Adrenal gland (tissue), 12 donors: ENCODE measurements around the gene AFAP1. TPM values are rescaled to one million over a fixed set of nuclear protein-coding genes. Genes with fewer than 3 reads are reported as not detected.

Experiments
- DNase-seq, 7 donors: peaks; one replicate each; pipeline ENCODE4 v3.0.0-alpha.2; 2019 to 2020
- H3K27ac ChIP-seq, 5 donors: fragments of 200-600 bp; sonication (generic) in 4 of 5; 1 replicate in 3 of 5; 2 replicates in 2 of 5; pipeline versions ENCODE4 v1.5.1 to v1.8.0; 2016 to 2020; ENCODE audit warnings: mild to moderate bottlenecking in 1 of 5
- H3K27me3 ChIP-seq: fragments of 200-600 bp; 2 replicates; pipeline ENCODE4 v1.8.0; 2021
- H3K36me3 ChIP-seq, 2 donors: fragments of 200-600 bp; replicated peaks in 1 of 2; 1 replicate in 1 of 2; 2 replicates in 1 of 2; pipeline versions ENCODE4 v1.5.1 to v1.8.0; 2018 to 2022
- H3K4me1 ChIP-seq, 2 donors: fragments of 200-600 bp; replicated peaks in 1 of 2; 1 replicate in 1 of 2; 2 replicates in 1 of 2; pipeline versions ENCODE4 v1.5.1 to v1.8.0; 2018 to 2021
- H3K4me3 ChIP-seq, 4 donors: fragments of 200-600 bp; sonication (generic) in 3 of 4; one replicate each; pipeline ENCODE4 v1.5.1; 2016 to 2018
- H3K9me3 ChIP-seq, 3 donors: fragments of 200-600 bp; sonication (generic) in 1 of 3; replicated peaks in 1 of 3; 1 replicate in 2 of 3; 2 replicates in 1 of 3; pipeline versions ENCODE4 v1.5.1 to v1.8.0; 2016 to 2021
- CTCF ChIP-seq, 6 experiments: fragments of 450-650 bp in 4 of 6; fragments of 200-600 bp in 2 of 6; sonication (generic) in 1 of 6; IDR thresholded peaks; 1 replicate in 5 of 6; 2 replicates in 1 of 6; pipeline versions ENCODE4 v1.5.1 to v1.8.0; 2016 to 2021; ENCODE audit warnings: antibody characterized with exemption in 6 of 6, mild to moderate bottlenecking in 2 of 6, moderate library complexity in 1 of 6
- POLR2A ChIP-seq, 2 donors: fragments of 450-650 bp; IDR thresholded peaks; one replicate each; pipeline ENCODE4 v1.6.1; 2017; ENCODE audit warnings: antibody characterized with exemption in 2 of 2, mild to moderate bottlenecking in 2 of 2, moderate library complexity in 1 of 2
- WGBS, 4 donors: extraction: QIAGEN DNeasy Blood & Tissue Kit in 2 of 4; methylation state at CpG; one replicate each; pipeline versions ENCODE4 v1.1.5 to v1.1.7; 2013 to 2017; 5-methylcytosine and 5-hydroxymethylcytosine counted together
- intact Hi-C, 2 donors: fragments of 100-400 bp; cut with DNase I; formaldehyde crosslinking; loops; one replicate each; pipeline versions ENCODE4 v1.14.1 to v1.15.0; 2022 to 2023
- polyA plus RNA-seq, 3 donors: library from polyadenylated mRNA; stranded (reverse); fragments of 200-250 nt in 2 of 3; fragments of 350-450 nt in 1 of 3; fragmentation: Illumina TruSeq in 1 of 3; extraction: RNeasy Lipid Tissue Mini Kit (QIAGEN cat#74804) in 1 of 3; gene quantifications; one replicate each; pipeline ENCODE4 v1.2.3, GENCODE V29; 2013 to 2014
- total RNA-seq, 9 donors: library from RNA; depleted of rRNA in 4 of 9; stranded (reverse); fragments of >200 nt in 4 of 9; fragments of 120-200 nt in 1 of 9; fragmentation: NEBNext Ultra II Directional in 1 of 9; extraction: Animal tissue kit (Norgen Biotek cat#: 25700) in 1 of 9; gene quantifications; one replicate each; pipeline versions ENCODE4 v1.1.0 to v1.2.4, GENCODE V29; 2013 to 2023
- donor health status: healthy with polysubstance abuse.
- donor health status: Bipolar disorder and iron deficiency.
- donor health status: DM: yes; HTN: yes; CAD: no.
- donor health status: DM: no; HTN: no; CAD: no.
- donor health status: DM: no; HTN: no; CAD: no.
- donor health status: DM: yes; HTN: yes; CAD: no.

Gene AFAP1
- total and polyA plus RNA-seq, 12 donors: 3.3 to 16.1 (median 9.8) TPM

GRCh38 chr4:7902826-7903225 lies 36.8 kb downstream of the AFAP1 start:
- WGBS, 4 donors: 88 to 93% (median 89%) methylated on average over 2 of the region's 2 CpGs
- Histone ChIP-seq H3K9me3 (no peaks in the 10 kb centered on the region), H3K27me3 (no peaks in the 10 kb centered on the region), H3K4me1 (peaks cover 0 to 35% of the 10 kb centered on the region in 2 donors), H3K36me3 (no peaks in the 10 kb centered on the region), H3K4me3 (no peak overlapping the region), H3K27ac (peak overlapping the region in 1 of 5 donors; percentile 41)
- intact Hi-C loops: no loop called here
- no peak for TF ChIP-seq POLR2A (IDR thresholded peaks at IDR 0.05)
- no peak for TF ChIP-seq CTCF (IDR thresholded peaks at IDR 0.05)
- DNase-seq: no peak

- Histone ChIP-seq H3K27me3 (no peaks in the 10 kb centered on the region), H3K4me3 (no peak overlapping the region), H3K9me3 (no peaks in the 10 kb centered on the region), H3K27ac (peak overlapping the region in 1 of 5 donors; percentile 41), H3K36me3 (no peaks in the 10 kb centered on the region), H3K4me1 (peaks cover 0 to 33% of the 10 kb centered on the region in 2 donors)
- DNase-seq: no peak
- WGBS, 4 donors: 77 to 87% (median 80%) methylated on average over 7 of the region's 7 CpGs
- intact Hi-C loops: no loop called here
- TF ChIP-seq CTCF (IDR thresholded peaks at IDR 0.05): no peak
- TF ChIP-seq POLR2A (IDR thresholded peaks at IDR 0.05): no peak
These were observed 37.5 kb downstream of the AFAP1 start for GRCh38 chr4:7902101-7902553.

GRCh38 chr4:7901311-7901885 lies 38.3 kb downstream of the AFAP1 start:
- H3K4me1 ChIP-seq: peaks cover 0 to 26% of the 10 kb centered on the region in 2 donors
- 82 to 86% (median 84%) methylated on average over 11 to 13 of the region's 13 CpGs for WGBS, 4 donors

GRCh38 chr4:7900334-7900909 lies 39.2 kb downstream of the AFAP1 start:
- 69 to 79% (median 76%) methylated on average over 8 to 9 of the region's 9 CpGs for WGBS, 4 donors
- Histone ChIP-seq H3K27me3 (no peaks in the 10 kb centered on the region), H3K4me3 (no peak overlapping the region), H3K36me3 (no peaks in the 10 kb centered on the region), H3K27ac (no peak overlapping the region), H3K9me3 (no peaks in the 10 kb centered on the region), H3K4me1 (peaks cover 0 to 16% of the 10 kb centered on the region in 2 donors)
- DNase-seq: no peak
- no peak for TF ChIP-seq POLR2A (IDR thresholded peaks at IDR 0.05)
- TF ChIP-seq CTCF (IDR thresholded peaks at IDR 0.05): no peak
- intact Hi-C loops: no loop called here

More at GRCh38 chr4:7901311-7901885, 38.3 kb downstream of the AFAP1 start:
- Histone ChIP-seq H3K9me3 (no peaks in the 10 kb centered on the region), H3K36me3 (no peaks in the 10 kb centered on the region), H3K4me3 (no peak overlapping the region), H3K27me3 (no peaks in the 10 kb centered on the region), H3K27ac (no peak overlapping the region)
- TF ChIP-seq POLR2A (IDR thresholded peaks at IDR 0.05) (no peak), CTCF (IDR thresholded peaks at IDR 0.05) (no peak)
- intact Hi-C loops: no loop called here
- no peak for DNase-seq
